Stimulated activated CD8-positive, alpha-beta memory T cell treated with anti-CD3 and anti-CD28 coated beads, Interleukin-15, amount 100 ng/mL, for 24 hours (primary cell): ENCODE data around the gene UBE2L3.
"Not testable (repeated sequence)": the region's sequence is repeated elsewhere in the genome, so short reads cannot be mapped to it uniquely, and the experiment has no call there.

ENCODE experiments used
- DNase-seq: peaks from one replicate; pipeline ENCODE4 v3.0.0-alpha.2; 2020; ENCODE audit warnings: low read depth

The UBE2L3 gene

GRCh38 chr22:21571679-21572078 lies 4.2 kb downstream of the UBE2L3 start:
- no peak for DNase-seq

GRCh38 chr22:21573293-21573734 lies 5.8 kb downstream of the UBE2L3 start:
- no peak for DNase-seq

DNA sequence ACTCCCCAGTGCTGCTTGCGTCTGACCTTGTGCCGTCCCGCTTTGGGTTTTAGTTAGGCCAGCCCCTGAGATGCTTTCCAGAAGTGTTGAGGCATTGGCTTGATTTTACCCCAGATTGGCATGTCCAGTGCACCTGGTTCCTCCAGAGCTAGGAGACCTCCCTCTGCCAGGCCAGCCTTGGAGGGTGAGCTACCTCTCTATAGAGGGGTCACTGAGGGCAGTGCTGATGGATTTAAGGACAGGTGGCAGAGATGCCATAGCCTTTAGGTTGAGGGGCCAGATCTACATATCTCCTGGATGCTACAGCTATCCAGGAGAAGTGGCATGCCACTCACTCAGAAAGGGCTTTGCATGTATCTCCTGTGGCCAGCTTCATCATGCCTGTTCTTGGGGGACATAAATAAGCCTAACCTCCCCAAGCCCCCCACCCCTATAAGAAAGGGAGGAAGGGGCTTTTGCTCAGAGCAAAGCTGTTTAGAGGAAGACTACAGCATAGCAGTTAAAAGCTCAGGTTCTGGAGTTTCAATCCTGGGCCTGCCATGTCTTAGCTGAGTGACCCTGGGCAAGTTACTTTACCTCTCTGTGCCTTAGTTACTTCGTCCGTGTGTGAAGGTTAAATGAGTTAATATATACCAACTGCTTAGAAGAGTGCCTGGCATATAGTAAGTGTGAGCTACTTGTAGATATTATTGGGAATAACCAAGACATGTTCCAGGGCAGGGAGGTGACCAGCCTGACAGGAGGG lies 6.4 kb downstream of the UBE2L3 start:
- DNase-seq = no peak

DNA sequence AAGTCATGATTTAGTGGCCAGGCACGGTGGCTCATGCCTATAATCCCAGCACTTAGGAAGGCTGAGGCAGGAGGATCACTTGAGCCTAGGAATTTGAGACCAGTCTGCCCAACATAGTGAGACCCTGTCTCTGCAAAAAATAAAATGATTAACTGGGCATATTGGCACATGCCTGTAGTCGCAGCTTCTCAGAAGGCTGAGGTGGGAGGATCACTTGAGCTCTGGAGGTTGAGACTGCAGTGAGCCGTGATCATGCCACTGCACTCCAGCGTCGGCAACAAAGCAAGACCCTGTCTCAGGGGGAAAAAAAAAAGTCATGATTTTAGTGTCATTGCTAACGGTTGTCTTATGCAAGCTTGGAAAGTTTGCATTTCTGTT lies 11.9 kb downstream of the UBE2L3 start:
- no peak for DNase-seq

GRCh38 chr22:21580623-21581007 lies 13.1 kb downstream of the UBE2L3 start:
- not testable (repeated sequence) for DNase-seq

DNA sequence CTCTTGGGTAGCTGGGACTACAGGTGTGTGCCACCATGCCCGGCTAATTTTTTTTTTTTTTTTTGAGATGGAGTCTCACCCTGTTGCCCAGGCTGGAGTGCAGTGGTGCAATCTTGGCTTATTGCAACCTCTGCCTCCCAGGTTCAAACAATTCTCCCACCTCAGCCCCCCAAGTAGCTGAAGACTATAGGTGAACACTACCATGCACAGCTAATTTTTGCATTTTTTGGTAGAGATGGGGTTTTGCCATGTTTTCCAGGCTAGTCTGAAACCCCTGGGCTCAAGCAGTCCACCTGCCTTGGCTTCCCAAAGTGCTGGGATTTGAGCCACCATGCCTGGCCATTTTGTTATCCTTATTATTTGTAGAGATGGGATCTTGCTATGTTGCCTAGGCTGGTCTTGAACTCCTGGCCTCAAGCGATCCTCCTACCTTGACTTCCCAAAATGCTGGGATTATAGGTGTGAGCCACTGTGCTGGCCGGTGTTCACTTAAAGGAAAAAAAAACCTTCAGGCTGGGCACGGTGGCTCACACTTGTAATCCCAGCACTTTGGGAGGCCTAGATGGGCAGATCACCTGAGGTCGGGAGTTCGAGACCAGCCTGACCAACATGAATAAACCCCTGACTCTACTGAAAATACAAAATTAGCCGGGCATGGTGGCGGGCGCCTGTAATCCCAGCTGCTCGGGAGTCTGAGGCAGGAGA lies 13.6 kb downstream of the UBE2L3 start:
- not testable (repeated sequence) for DNase-seq

DNA sequence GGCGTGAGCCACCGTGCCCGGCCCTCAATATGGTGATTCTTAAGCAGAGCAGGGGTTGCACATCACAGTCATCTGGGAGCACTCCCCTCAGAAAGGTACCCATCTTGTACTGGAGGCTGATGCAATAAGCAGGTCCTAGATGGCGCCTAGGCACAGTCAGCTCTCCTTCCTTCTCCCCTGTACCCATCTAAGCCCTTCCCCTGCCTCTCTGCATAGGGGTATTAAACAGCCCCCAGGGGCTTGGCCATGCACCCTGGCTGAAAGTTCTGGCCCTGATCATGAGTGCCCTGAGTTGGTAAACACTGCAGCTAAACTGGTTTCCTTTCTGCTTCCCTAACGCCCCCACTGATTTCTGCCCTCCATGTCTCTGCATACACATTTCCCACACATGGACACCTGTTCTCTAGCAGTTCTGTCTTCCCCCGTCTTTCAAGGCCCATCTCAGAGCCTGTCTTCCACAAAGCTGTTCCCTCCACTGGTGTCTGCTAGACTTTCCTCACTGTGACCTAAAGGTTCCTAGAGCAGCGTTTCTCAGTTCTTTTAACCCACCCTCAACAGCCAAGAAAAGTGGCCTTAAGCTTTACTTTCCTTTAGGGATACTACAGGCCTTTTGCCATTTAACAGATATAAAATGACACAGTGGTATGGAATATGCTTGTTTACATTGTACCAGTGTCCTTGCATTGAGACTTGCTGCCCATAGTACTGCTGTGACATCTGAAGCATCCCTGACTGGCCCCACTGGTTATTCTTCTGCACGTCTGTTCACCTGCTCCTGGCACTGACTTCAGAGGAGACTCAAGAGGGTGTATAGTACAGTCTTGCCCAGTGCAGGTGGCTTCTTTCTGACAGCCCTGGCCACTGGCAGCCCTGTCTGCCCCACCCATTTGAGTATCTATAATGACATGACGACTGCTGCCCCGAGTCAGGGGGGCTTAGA lies 15.6 kb downstream of the UBE2L3 start:
- DNase-seq = no peak

- DNase-seq = no peak
Measured at GRCh38 chr22:21585389-21585788, 17.9 kb downstream of the UBE2L3 start.

DNA sequence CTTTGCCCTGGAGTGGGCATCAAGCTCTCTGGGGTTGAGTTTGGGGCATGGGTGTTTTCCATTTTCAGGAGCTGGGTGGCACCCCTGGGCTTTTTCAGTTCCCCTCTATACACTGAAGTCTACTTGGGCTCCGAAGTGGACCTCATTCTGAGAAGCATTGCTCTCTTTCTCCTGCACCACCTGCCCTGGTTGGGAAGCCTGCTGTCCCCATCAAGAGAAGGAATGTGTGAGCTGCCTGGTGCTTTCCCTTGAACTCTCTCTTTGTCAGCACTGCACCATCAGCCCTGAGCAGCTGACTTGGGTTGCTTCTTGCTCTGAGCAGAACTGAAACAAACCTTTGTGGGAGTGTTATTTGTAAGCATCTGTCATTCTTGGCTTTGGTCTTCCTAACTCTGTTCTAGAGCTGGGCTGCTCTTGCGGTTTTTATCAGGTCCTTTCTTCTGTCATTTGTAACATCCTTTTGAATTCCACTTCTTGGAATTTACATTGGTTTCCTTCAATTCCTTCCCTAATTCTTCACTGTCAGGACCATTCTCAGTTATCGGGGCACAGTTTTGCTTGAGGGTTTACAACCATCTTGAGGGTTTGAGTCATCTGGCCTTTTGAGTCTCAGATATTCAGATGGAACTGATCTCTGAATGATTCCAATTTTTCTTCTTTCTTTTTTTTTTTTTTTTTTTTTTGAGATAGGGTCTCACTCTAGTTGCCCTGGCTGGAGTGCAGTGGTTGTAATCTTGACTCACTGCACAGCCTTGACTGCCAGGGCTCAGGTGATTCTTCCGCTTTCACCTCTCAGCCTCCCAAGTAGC lies 20.5 kb downstream of the UBE2L3 start:
- DNase-seq = no peak

DNA sequence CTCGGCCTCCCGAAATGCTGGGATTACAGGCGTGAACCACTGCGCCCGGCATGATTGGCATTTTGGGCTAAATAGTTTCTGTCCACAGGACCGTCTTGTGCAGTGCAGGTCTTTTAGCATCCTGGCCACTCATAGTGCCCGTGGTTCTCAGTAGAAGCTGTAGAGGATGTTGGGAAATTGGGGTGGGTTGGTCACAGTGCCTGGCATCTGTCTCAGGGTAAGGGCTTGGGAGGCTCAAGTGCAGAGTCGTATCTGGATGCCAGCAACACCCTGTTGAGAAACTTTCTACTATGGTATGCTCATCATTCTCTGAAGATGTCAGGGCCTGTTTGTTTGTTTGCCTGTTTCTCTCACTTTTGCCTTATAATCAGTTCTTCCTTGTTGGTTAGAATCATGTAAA lies 21.9 kb downstream of the UBE2L3 start:
- DNase-seq = no peak

DNA sequence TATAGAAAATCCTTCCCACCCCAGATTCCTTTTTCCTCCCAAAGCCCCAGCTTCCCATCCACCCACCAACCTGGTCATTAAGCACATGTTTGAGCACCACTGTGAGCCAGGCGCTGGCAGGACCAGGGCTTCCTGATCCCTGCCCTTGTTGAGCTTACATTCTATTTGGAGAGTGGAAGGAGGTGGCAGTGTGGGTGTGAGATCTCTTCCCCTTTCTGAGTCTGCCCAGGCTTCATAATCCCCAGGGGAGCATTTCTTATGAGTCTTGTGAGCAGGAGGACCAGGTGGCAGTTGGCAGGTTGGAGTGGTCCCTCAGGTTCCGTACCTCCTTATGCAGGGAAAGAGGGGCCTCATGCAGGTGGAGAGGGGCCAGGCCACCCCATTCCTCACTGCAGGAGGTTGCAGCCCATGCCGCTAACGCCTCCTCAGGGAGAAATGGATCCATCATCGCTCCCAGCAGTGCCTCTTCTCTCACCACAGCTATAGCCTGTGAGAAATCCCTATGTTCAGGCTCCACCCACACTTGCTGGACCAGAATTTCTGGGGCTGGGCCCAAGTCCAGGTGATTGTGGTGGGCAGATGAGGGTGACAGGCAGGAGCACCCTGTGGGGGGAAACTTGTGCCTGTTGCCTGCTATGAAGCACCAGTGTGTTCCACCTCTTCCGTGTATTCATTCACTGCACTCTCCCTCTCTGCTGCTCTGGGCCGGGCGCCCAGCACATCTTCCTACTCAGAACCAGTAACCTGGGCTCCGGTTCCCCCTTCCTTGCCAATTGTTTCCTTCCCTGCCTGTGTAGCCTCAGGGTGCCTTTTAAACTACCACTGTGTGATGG lies 23.5 kb downstream of the UBE2L3 start:
- no peak for DNase-seq

- DNase-seq = no peak
Measured at GRCh38 chr22:21591695-21592094, 24.2 kb downstream of the UBE2L3 start.

GRCh38 chr22:21592422-21592821 lies 24.9 kb downstream of the UBE2L3 start:
- no peak for DNase-seq

DNA sequence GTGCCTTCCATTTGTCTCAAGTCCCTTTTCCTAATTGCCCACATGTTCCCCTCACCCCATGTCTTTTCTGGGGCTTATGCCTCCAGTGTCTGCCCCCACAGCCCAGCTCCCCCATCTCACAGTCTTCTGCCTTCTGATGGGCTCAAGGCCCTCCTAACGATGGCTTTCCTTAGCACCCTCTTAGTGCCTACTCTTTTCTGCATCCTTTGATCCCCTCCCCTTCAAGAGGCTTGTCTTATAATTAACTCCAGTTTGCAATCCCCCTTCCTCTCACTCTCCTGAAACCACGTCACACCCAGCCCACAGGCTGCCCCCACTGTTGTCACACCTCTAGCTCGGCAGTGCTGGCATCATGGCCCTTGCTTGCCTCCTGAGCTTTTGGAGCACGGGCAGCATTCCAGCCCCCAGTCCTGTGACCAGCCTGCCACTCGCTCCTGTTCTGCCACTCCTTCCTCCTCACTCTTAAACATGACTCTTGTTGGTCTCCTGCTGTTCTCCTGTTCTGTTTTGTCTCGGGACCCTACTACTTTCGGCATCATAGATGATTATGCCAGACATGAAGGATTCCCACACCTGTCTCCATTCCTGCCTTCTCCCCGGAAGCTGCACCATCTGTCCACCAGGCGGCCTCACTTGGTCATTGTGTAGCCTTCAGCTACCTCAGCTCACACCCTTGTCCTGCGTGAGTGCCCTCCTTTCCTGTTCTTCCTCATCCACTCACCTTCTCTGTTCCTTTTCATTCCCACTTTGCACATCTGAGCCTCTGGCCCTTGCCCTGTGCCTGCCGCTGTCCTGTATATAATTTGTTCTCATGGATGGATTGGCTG lies 26.1 kb downstream of the UBE2L3 start:
- DNase-seq = no peak

GRCh38 chr22:21594865-21595452 lies 27.4 kb downstream of the UBE2L3 start:
- DNase-seq = no peak

- DNase-seq = not testable (repeated sequence)
Measured at GRCh38 chr22:21596356-21597135, 29.0 kb downstream of the UBE2L3 start.

DNA sequence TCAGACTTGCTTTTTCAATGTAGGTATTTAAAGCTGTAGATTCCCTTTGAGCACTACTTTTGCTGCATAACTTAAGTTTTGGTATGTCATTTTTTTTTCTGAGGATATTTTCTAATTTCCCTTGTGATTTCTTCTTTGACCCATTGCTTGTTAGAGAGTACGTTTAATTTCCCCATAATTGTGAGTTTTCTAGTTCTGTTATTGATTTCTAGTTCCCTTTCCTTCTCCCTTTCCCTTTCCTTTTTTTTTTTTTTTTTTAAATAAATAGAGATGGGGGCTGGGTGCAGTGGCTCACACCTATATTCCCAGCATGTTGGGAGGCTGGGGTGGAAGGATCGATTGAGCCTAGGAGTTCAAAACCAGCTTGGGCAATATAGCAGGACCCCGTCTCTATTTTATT lies 30.8 kb downstream of the UBE2L3 start:
- no peak for DNase-seq

DNA sequence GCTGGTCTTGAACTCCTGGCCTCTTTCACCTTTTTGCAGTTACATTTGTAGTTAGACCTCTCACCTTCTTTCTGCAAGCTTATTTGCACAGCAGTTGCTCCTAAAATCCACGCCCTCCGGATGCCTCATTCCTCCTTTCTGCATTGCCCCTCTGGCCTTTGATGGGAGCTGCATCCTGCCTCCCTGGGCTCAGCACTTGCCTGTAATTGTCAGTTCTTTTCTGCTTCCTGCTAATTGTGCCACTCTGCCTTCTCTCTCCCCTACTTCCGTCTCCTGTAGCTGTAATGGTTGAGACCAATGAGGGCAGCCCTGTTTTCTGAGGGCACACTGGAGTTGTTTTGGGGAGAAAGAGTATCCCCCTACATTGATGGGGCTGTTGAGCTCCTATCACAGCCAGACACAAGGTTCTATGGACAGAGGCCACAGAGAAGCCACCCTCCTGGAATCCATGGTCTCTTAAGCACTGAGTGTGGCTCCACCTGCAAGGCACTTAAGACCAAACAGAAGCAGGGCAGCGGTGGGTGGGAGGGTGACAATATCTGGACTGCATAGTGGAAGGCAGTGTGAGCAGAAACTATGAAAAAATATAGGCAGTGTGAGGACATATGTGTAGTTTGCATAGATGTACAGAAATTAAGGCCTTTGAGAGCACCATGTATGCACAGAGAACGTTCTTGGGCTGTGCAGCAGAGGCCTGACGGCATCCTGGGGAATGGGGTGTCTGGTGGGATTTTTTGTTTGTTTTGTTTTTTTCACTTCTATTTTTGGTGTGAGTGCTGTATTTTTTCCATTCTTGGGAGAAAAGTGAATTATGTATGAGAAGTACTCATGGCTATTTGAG lies 31.8 kb downstream of the UBE2L3 start:
- DNase-seq = no peak
